Panc1 (cell line): Measurements from ENCODE around the gene SART1.

Source experiments
- POLR2AphosphoS5 ChIP-seq: IDR thresholded peaks from 2 replicates; pipeline ENCODE4 v1.6.1; 2012; ENCODE audit warnings: mild to moderate bottlenecking, low read depth, low read length, moderate library complexity
- TF ChIP-seq, protein P1 (sequence below): fragments of 450-650 bp; IDR thresholded peaks from 2 replicates; pipeline ENCODE4 v1.5.1; 2017; ENCODE audit warnings: mild to moderate bottlenecking

DNA sequence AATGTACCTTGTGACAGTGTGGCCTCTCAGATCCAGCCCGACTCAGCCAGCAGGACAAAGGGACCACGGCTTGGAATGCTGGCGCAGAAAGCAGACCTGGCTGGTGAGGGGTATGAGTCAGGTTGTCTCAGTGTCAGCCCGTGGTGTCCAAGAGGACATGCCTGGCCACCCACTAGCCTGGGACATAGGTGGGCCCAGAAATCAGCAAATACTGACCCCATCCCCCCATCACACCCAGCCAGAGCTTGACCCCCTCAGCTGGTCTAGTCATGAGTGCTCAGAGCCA is 45.3 kb downstream of the SART1 start:
- no peak for TF ChIP-seq POLR2AphosphoS5
- TF ChIP-seq, protein P1, sequence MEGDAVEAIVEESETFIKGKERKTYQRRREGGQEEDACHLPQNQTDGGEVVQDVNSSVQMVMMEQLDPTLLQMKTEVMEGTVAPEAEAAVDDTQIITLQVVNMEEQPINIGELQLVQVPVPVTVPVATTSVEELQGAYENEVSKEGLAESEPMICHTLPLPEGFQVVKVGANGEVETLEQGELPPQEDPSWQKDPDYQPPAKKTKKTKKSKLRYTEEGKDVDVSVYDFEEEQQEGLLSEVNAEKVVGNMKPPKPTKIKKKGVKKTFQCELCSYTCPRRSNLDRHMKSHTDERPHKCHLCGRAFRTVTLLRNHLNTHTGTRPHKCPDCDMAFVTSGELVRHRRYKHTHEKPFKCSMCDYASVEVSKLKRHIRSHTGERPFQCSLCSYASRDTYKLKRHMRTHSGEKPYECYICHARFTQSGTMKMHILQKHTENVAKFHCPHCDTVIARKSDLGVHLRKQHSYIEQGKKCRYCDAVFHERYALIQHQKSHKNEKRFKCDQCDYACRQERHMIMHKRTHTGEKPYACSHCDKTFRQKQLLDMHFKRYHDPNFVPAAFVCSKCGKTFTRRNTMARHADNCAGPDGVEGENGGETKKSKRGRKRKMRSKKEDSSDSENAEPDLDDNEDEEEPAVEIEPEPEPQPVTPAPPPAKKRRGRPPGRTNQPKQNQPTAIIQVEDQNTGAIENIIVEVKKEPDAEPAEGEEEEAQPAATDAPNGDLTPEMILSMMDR = no peak
